ENCODE data around the gene CSNK1A1. TPM values are rescaled to one million over a fixed set of nuclear protein-coding genes. Genes with fewer than 3 reads are reported as not detected.

Gene CSNK1A1
- total and polyA plus RNA-seq, 5 donors from 2014 or later: 134 to 234 (median 148) TPM

GRCh38 chr5:149550594-149551226 is 529 bp downstream of the CSNK1A1 start:
- H3K27ac ChIP-seq (ENCODE audit: insufficient read depth, low read length, poor library complexity, severe bottlenecking): peak overlapping the region; percentile 97
- peak in 1 of 2 donors; percentile 13 for ATAC-seq (ENCODE audit: low read depth in 2 of 2)
- H3K4me3 ChIP-seq (ENCODE audit: low read depth, low read length): peak overlapping the region; percentile 94
- DNase-seq: no peak
- Mint-ChIP-seq H3K4me1 (peaks cover 19 to 45% (median 27%) of the 10 kb centered on the region in 4 donors), H3K9me3 (no peaks in the 10 kb centered on the region), H3K27me3 (peaks cover 5% of the 10 kb centered on the region), H3K4me3 (peak overlapping the region; percentile 96 to 100 (median 100)), H3K27ac (peak overlapping the region; percentile 99), H3K36me3 (peaks cover 29% of the 10 kb centered on the region)
- no peaks in the 10 kb centered on the region for H3K9me3 ChIP-seq (ENCODE audit: control insufficient read depth in 2 of 2, low read length in 2 of 2)
- H3K36me3 ChIP-seq (ENCODE audit: control insufficient read depth, insufficient read depth, low read length): peaks cover 13% of the 10 kb centered on the region
- peaks cover 38% of the 10 kb centered on the region for H3K4me1 ChIP-seq (ENCODE audit: control insufficient read depth, insufficient read depth, low read length, poor library complexity, severe bottlenecking)
- no peaks in the 10 kb centered on the region for H3K27me3 ChIP-seq (ENCODE audit: control insufficient read depth, insufficient read depth, low read length)

GRCh38 chr5:149550268-149550583 is 1.0 kb downstream of the CSNK1A1 start:
- ATAC-seq (ENCODE audit: low read depth in 2 of 2) (no peak), DNase-seq (no peak)
- peak overlapping the region; percentile 97 for H3K27ac ChIP-seq (ENCODE audit: insufficient read depth, low read length, poor library complexity, severe bottlenecking)
- Mint-ChIP-seq H3K27ac (peak overlapping the region; percentile 99), H3K9me3 (no peaks in the 10 kb centered on the region), H3K4me1 (peaks cover 21 to 50% (median 27%) of the 10 kb centered on the region in 4 donors), H3K4me3 (peak overlapping the region; percentile 96 to 100 (median 100)), H3K27me3 (peaks cover 5% of the 10 kb centered on the region), H3K36me3 (peaks cover 29% of the 10 kb centered on the region)
- peaks cover 17% of the 10 kb centered on the region for H3K36me3 ChIP-seq (ENCODE audit: control insufficient read depth, insufficient read depth, low read length)
- H3K9me3 ChIP-seq (ENCODE audit: control insufficient read depth in 2 of 2, low read length in 2 of 2): no peaks in the 10 kb centered on the region
- no peaks in the 10 kb centered on the region for H3K27me3 ChIP-seq (ENCODE audit: control insufficient read depth, insufficient read depth, low read length)
- peak overlapping the region; percentile 94 for H3K4me3 ChIP-seq (ENCODE audit: low read depth, low read length)
- H3K4me1 ChIP-seq (ENCODE audit: control insufficient read depth, insufficient read depth, low read length, poor library complexity, severe bottlenecking): peaks cover 42% of the 10 kb centered on the region

GRCh38 chr5:149549461-149550267 is 1.6 kb downstream of the CSNK1A1 start:
- H3K27me3 Mint-ChIP-seq: peaks cover 5% of the 10 kb centered on the region
- Histone ChIP-seq H3K27me3 (ENCODE audit: control insufficient read depth, insufficient read depth, low read length) (no peaks in the 10 kb centered on the region), H3K9me3 (ENCODE audit: control insufficient read depth in 2 of 2, low read length in 2 of 2) (no peaks in the 10 kb centered on the region), H3K36me3 (ENCODE audit: control insufficient read depth, insufficient read depth, low read length) (peaks cover 23% of the 10 kb centered on the region), H3K4me3 (ENCODE audit: low read depth, low read length) (peak overlapping the region; percentile 94), H3K4me1 (ENCODE audit: control insufficient read depth, insufficient read depth, low read length, poor library complexity, severe bottlenecking) (peaks cover 46% of the 10 kb centered on the region), H3K27ac (ENCODE audit: insufficient read depth, low read length, poor library complexity, severe bottlenecking) (peak overlapping the region; percentile 97)
- H3K36me3 Mint-ChIP-seq: peaks cover 29% of the 10 kb centered on the region
- peak; percentile 26 to 57 (median 45) for DNase-seq
- H3K4me1 Mint-ChIP-seq: peaks cover 21 to 56% (median 29%) of the 10 kb centered on the region in 4 donors
- peak overlapping the region; percentile 96 to 100 (median 100) for H3K4me3 Mint-ChIP-seq
- ATAC-seq (ENCODE audit: low read depth in 2 of 2): no peak
- no peaks in the 10 kb centered on the region for H3K9me3 Mint-ChIP-seq
- H3K27ac Mint-ChIP-seq: peak overlapping the region; percentile 99

- no peak for ATAC-seq (ENCODE audit: low read depth in 2 of 2)
- peaks cover 62% of the 10 kb centered on the region for H3K4me1 ChIP-seq (ENCODE audit: control insufficient read depth, insufficient read depth, low read length, poor library complexity, severe bottlenecking)
- H3K27ac ChIP-seq (ENCODE audit: insufficient read depth, low read length, poor library complexity, severe bottlenecking): no peak overlapping the region
- peak overlapping the region; percentile 54 for H3K4me3 ChIP-seq (ENCODE audit: low read depth, low read length)
- peaks cover 39% of the 10 kb centered on the region for H3K36me3 Mint-ChIP-seq
- peaks cover 33% of the 10 kb centered on the region for H3K36me3 ChIP-seq (ENCODE audit: control insufficient read depth, insufficient read depth, low read length)
- no peaks in the 10 kb centered on the region for H3K9me3 Mint-ChIP-seq
- H3K4me1 Mint-ChIP-seq: peaks cover 32 to 74% (median 47%) of the 10 kb centered on the region in 4 donors
- H3K4me3 Mint-ChIP-seq: peak overlapping the region; percentile 71 to 100 (median 88)
- peak overlapping the region in 2 of 3 donors; percentile 42 to 56 for H3K27ac Mint-ChIP-seq
- no peak for DNase-seq
- no peaks in the 10 kb centered on the region for H3K27me3 Mint-ChIP-seq
- no peaks in the 10 kb centered on the region for H3K9me3 ChIP-seq (ENCODE audit: control insufficient read depth in 2 of 2, low read length in 2 of 2)
- H3K27me3 ChIP-seq (ENCODE audit: control insufficient read depth, insufficient read depth, low read length): no peaks in the 10 kb centered on the region
Measured at GRCh38 chr5:149546974-149547373, 4.3 kb downstream of the CSNK1A1 start.

- ATAC-seq (ENCODE audit: low read depth in 2 of 2): no peak
- no peak overlapping the region for H3K27ac Mint-ChIP-seq
- no peaks in the 10 kb centered on the region for H3K27me3 ChIP-seq (ENCODE audit: control insufficient read depth, insufficient read depth, low read length)
- H3K4me1 ChIP-seq (ENCODE audit: control insufficient read depth, insufficient read depth, low read length, poor library complexity, severe bottlenecking): peaks cover 71% of the 10 kb centered on the region
- H3K4me1 Mint-ChIP-seq: peaks cover 29 to 81% (median 53%) of the 10 kb centered on the region in 4 donors
- no peaks in the 10 kb centered on the region for H3K27me3 Mint-ChIP-seq
- H3K4me3 Mint-ChIP-seq: peak overlapping the region in 3 of 4 donors; percentile 46 to 75 (median 57)
- no peaks in the 10 kb centered on the region for H3K9me3 ChIP-seq (ENCODE audit: control insufficient read depth in 2 of 2, low read length in 2 of 2)
- no peak for DNase-seq
- H3K27ac ChIP-seq (ENCODE audit: insufficient read depth, low read length, poor library complexity, severe bottlenecking): no peak overlapping the region
- H3K36me3 Mint-ChIP-seq: peaks cover 45% of the 10 kb centered on the region
- H3K4me3 ChIP-seq (ENCODE audit: low read depth, low read length): no peak overlapping the region
- H3K36me3 ChIP-seq (ENCODE audit: control insufficient read depth, insufficient read depth, low read length): peaks cover 33% of the 10 kb centered on the region
- H3K9me3 Mint-ChIP-seq: no peaks in the 10 kb centered on the region
Measured at GRCh38 chr5:149545327-149545726, 5.9 kb downstream of the CSNK1A1 start.

GRCh38 chr5:149544028-149544420 is 7.2 kb downstream of the CSNK1A1 start:
- ATAC-seq (ENCODE audit: low read depth in 2 of 2) (no peak), DNase-seq (no peak)
- H3K4me1 Mint-ChIP-seq: peaks cover 42 to 88% (median 55%) of the 10 kb centered on the region in 4 donors
- H3K4me3 ChIP-seq (ENCODE audit: low read depth, low read length): peak overlapping the region; percentile 38
- peaks cover 28% of the 10 kb centered on the region for H3K36me3 ChIP-seq (ENCODE audit: control insufficient read depth, insufficient read depth, low read length)
- H3K9me3 Mint-ChIP-seq: no peaks in the 10 kb centered on the region
- peaks cover 81% of the 10 kb centered on the region for H3K4me1 ChIP-seq (ENCODE audit: control insufficient read depth, insufficient read depth, low read length, poor library complexity, severe bottlenecking)
- no peak overlapping the region for H3K27ac ChIP-seq (ENCODE audit: insufficient read depth, low read length, poor library complexity, severe bottlenecking)
- peaks cover 40% of the 10 kb centered on the region for H3K36me3 Mint-ChIP-seq
- no peaks in the 10 kb centered on the region for H3K27me3 ChIP-seq (ENCODE audit: control insufficient read depth, insufficient read depth, low read length)
- no peaks in the 10 kb centered on the region for H3K27me3 Mint-ChIP-seq
- no peaks in the 10 kb centered on the region for H3K9me3 ChIP-seq (ENCODE audit: control insufficient read depth in 2 of 2, low read length in 2 of 2)
- peak overlapping the region in 1 of 4 donors; percentile 57 for H3K4me3 Mint-ChIP-seq
- H3K27ac Mint-ChIP-seq: no peak overlapping the region

- no peak for DNase-seq
- Histone ChIP-seq H3K27me3 (ENCODE audit: control insufficient read depth, insufficient read depth, low read length) (no peaks in the 10 kb centered on the region), H3K36me3 (ENCODE audit: control insufficient read depth, insufficient read depth, low read length) (peaks cover 28% of the 10 kb centered on the region), H3K9me3 (ENCODE audit: control insufficient read depth in 2 of 2, low read length in 2 of 2) (no peaks in the 10 kb centered on the region), H3K4me3 (ENCODE audit: low read depth, low read length) (peak overlapping the region; percentile 38), H3K27ac (ENCODE audit: insufficient read depth, low read length, poor library complexity, severe bottlenecking) (no peak overlapping the region), H3K4me1 (ENCODE audit: control insufficient read depth, insufficient read depth, low read length, poor library complexity, severe bottlenecking) (peaks cover 76% of the 10 kb centered on the region)
- Mint-ChIP-seq H3K36me3 (peaks cover 37% of the 10 kb centered on the region), H3K27me3 (no peaks in the 10 kb centered on the region), H3K27ac (peak overlapping the region in 2 of 3 donors; percentile 20 to 68), H3K9me3 (no peaks in the 10 kb centered on the region), H3K4me1 (peaks cover 42 to 84% (median 52%) of the 10 kb centered on the region in 4 donors), H3K4me3 (peak overlapping the region; percentile 52 to 71 (median 56))
- ATAC-seq (ENCODE audit: low read depth in 2 of 2): no peak
Measured at GRCh38 chr5:149543361-149544027, 7.7 kb downstream of the CSNK1A1 start.
